NCI-H1048 (cell line): ENCODE results near the gene MRPL41.
A peak's percentile ranks its signal among the peaks of the same experiment; 100 is the strongest.
"Not testable (repeated sequence)": the region's sequence is repeated elsewhere in the genome, so short reads cannot be mapped to it uniquely, and the experiment has no call there.

Experiments used
- DNase-seq: peaks from one replicate; lab custom pipeline; 2025; lab: John Stamatoyannopoulos, UW

Gene MRPL41

DNA sequence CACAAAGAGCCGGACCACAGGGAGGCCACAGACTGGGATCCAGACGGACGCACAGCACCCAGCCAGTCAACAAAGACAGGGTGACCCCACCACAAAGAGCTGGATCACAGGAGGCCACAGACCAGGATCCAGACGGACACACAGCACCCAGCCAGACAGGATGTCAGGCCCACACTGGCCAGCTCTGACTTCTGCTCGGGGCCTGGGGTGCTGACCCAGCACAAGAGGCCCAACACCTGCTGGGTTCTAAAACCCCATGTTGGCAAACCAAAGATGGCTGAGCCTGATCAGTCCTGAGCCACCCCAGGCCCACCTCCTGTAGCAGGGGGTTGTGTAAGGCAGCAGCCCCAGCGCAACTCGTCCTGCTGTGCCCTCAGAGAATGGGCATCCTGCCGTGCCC is 32.3 kb downstream of the MRPL41 start:
- no peak for DNase-seq

DNA sequence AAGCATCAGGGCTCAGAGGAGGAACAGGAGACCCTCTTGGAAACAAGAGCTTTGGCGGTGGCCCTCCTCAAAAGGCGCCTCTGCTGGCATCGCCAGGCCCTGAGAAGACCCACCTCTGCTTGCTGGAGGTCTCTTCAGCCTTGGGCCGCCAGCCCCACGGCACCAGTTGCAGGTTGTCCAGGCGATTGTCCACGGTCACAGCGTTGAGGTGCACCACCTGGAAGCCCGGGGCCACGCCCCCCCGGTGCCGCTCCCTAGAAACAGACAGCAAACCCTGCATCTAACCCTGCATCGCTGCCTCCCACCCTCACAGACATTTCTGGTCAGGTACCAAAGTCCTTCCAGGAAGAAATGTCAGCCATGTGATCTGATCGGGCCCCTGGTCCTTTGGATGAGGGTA is 35.2 kb downstream of the MRPL41 start:
- DNase-seq: no peak

DNA sequence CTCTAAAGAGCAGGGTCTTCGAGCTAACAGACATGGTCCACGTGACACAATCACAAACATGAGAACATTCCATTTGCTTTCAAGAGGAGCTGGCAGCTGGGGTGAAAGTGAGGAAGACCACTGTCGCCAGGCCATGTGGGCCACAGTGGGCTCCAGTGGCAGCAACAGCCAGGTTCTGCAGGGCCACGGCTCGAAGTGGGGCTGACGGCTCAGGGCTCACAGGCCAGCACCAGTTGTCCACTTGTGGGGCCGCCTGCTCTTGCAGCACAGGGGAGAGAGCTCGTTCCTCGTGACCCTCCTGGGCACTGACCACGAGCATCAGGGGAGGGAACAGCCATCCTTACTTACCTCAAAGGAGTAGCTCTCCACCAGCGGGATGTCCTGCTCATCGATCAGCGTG is 36.6 kb downstream of the MRPL41 start:
- DNase-seq: no peak

DNA sequence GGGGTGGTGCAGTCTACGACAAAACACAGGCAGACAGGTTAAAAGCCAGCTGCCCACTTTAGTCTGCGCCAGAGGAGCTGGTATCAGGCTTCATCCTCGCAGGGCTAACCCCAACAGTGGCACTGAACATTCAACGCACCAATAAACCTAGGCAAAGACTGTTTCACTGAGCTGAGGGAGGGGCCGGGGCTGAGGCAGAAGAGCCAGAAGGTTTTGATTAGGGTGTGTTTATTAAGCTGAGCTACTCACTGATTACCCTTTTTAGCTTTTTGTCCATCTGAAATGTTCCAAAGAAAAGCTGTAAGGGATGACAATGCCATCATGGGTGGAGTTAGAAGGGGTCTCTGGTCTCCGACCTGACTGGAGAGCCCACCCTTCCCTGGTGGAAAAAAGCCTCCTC is 37.2 kb downstream of the MRPL41 start:
- no peak for DNase-seq

DNA sequence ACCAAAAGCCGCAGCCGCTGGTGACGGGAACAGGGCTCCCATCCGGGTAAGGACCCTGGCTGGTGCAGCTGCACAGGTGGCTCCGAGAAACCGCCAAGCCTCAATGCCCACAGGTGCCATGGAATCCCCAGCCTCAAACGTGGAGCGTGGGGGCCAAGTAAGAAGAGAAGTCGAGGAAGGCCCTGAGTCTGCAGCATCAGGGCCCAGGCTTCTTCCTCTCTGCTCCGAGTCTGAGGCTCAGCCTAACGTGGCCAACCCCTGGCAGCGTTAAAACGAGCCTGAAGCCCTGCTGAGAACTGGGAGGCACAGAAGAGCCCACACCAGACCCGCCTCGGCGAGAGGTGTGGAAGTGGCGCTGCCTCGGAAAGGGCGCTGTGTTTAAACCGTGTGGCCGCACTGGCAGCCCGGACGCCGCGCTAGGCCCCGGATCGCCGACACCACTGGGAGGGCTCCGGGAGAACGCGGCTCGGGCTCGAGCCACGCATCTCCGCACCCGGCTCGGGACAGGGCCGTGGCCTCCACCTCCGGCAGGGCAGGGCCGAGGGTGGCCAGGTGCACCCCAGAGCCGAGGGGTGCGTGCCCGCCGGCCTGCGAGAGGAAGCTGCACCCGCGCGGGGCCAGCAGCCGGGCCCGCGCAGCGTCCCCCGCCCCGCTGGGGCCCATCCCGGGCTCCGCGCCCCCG is 37.9 kb downstream of the MRPL41 start:
- no peak for DNase-seq

DNA sequence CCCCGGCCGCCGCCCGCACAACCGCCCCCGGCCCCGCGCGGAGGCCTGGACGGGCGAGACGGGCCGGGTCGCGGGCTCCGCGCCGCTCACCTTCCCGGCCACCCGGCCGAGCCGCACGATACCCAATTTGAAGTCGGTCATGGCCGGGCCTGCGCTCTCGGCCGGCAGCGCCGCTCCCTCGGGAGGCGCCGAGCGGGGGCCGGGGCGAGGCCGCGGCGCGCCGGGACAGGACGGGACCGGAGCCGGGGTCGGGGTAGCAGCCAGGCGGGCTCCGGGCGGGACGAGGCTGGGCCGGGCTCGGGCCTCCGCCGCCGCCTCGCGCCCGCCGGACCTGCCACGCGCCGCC is 38.4 kb downstream of the MRPL41 start:
- no peak for DNase-seq

DNA sequence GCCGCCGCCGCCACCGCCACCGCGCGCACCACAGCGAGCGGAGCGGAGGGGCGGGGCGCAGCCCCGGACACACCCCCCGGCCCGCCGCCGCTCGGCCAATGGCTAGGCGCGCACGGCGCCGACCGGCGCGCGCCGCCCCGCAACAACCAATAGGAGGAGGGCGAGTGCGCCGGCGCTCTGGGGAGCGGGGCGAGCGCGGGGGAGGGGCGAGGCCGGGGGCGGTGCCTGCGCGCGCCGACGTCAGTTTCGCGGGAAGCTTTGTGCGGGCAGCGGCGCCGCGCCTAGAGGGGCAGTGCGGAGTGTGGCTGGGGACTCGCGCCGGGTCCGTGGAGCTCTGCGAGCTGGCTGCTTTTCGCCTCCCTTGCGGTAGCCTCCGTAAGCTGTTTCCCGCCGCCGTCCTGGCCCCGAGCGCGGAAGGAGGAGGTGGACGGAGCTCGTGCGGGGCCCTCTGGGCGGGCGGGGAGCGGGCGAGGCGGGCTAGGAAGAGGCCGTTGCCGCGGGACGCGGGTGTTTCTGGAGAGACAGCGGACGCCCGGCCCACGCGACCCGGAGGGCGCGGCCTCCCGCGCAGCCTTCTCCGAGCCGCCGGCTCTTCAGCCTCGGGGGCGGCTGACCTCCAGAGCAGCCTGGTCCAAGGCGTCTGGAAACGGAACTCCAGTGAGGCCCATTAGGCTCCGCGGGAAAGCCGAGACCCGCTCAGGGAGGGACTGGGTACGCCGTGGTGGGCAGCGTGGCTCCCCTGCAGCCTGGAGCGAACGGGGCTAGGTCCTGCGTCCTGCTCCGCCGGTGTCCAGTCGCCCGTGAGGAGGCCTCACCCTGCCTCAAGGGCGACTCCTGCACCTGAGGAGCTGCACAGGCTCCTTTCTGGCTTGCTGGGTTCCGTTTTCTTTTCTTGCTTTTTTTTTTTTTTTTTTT is 39.0 kb downstream of the MRPL41 start, which contains the start of gene ZMYND19:
Gene ZMYND19 (minus strand): TSS at position 44 of the 915 bp plus-strand sequence. CDS start 249 bp downstream, outside the sequence.
- peak; percentile 77 for DNase-seq

DNA sequence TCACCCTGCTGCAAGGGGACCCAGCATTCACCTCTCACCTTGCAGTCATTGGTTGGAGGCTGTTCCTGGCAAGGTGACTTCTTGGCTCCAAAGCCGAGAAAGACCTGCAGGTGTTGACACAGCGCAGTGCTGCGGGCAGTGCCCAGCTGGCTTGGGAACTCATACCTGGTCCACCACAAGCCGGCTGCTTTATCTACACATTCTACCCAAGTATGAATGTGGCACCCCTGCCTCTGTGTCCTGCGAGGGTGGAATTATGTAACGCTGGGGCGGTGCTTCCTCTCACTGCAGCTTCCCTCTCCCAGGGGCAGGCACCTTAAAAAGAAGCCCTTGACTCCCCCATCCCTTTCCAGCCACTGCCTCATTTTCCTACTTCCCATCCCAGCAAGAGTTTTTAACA is 41.1 kb downstream of the MRPL41 start:
- DNase-seq: no peak

DNA sequence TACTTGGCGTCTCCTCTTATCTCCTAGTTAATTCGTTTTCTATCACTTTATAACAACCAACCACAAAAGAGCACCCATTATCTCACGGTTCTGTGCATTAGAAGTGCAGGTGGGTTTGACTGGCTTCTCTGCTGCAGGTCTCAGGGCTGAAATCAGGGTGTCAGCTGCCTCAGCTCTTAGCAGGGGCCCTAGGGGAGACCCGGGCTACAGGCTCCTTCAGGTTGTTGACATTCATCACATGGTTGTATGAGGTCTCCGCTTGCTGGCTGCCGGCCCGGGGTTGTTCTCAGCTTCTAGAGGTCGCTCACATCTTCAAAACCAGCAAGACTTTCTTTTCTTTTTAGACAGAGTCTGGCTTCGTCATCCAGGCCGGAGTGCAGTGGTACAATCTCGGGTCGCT is 41.5 kb downstream of the MRPL41 start:
- DNase-seq: no peak

DNA sequence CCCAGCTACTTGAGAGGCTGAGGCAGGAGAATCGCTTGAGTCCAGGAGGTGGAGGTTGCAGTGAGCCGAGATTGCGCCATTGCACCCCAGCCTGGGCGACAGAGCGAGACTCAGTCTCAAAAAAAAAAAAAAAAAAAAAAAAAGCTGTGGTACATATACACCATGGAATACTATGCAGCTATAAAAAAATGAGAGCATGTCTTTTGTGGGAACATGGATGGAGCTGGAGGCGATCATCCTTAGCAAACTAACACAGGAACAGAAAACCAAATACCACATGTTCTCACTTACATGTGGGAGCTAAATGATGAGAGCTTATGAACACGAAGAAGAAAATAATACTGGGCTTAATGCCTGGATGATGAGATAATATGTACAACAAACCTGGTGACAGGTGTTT is 44.9 kb downstream of the MRPL41 start:
- not testable (repeated sequence) for DNase-seq

DNA sequence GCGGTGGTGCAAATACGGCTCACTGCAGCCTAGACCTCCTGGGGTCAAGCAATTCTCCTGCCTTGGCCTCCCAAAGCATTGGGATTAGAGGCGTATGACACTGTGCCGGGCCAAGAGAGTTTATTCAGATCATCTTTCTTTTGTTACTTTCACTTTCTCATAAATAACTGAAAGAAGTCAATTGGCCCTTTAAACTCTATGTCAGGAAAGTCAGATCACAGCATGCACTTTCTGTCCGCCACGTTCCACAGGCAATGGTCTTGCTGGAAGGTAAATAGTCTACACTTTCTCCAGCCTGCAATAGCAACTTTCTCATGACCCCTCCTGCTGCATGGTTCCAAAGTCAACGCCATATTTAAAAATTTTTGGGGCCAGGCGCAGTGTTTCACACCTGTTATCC is 47.3 kb downstream of the MRPL41 start:
- DNase-seq: no peak
